Endodermal cell (in vitro differentiated cells): ENCODE measurements around the gene ADGRD1. TPM values are rescaled to one million over a fixed set of nuclear protein-coding genes. Genes with fewer than 3 reads are reported as not detected.

ENCODE experiments used
- DNase-seq: peaks from one replicate; pipeline ENCODE4 v3.0.0-alpha.2; 2017
- H3K27ac ChIP-seq: 2 replicates; pipeline ENCODE4 v1.5.1; 2013; ENCODE audit warnings: mild to moderate bottlenecking, low read depth, low read length, moderate library complexity
- H3K27me3 ChIP-seq: 2 replicates; pipeline ENCODE4 v1.6.1; 2013; ENCODE audit warnings: mild to moderate bottlenecking, low read length, moderate library complexity; ENCODE audit not compliant: insufficient read depth, control insufficient read depth, poor library complexity, severe bottlenecking
- H3K36me3 ChIP-seq: 2 replicates; pipeline ENCODE4 v1.7.0; 2013; ENCODE audit warnings: mild to moderate bottlenecking, low read length, moderate library complexity; ENCODE audit not compliant: control insufficient read depth, insufficient read depth
- H3K4me1 ChIP-seq: one replicate; pipeline ENCODE4 v1.7.0; 2013; ENCODE audit warnings: low read length; ENCODE audit not compliant: control insufficient read depth, insufficient read depth
- H3K4me3 ChIP-seq: 2 replicates; pipeline ENCODE4 v1.5.1; 2013; ENCODE audit warnings: mild to moderate bottlenecking, low read length, moderate library complexity
- H3K9ac ChIP-seq: 2 replicates; pipeline ENCODE4 v1.6.1; 2013; ENCODE audit warnings: mild to moderate bottlenecking, low read length, moderate library complexity; ENCODE audit not compliant: poor library complexity, severe bottlenecking; ENCODE audit errors: extremely low read depth
- H3K9me3 ChIP-seq: 2 replicates; pipeline ENCODE4 v1.6.1; 2013; ENCODE audit warnings: mild to moderate bottlenecking, low read length, moderate library complexity; ENCODE audit not compliant: control insufficient read depth
- H3K27ac Mint-ChIP-seq: 2 replicates; pipeline ENCODE4 v1.8.0; 2020; ENCODE audit warnings: mixed read lengths
- H3K27me3 Mint-ChIP-seq: 2 replicates; pipeline ENCODE4 v1.8.0; 2021; ENCODE audit warnings: mild to moderate bottlenecking, mixed read lengths; ENCODE audit not compliant: insufficient read depth
- H3K36me3 Mint-ChIP-seq: 2 replicates; pipeline ENCODE4 v1.8.0; 2020; ENCODE audit warnings: low read depth, mixed read lengths
- H3K4me1 Mint-ChIP-seq: 2 replicates; pipeline ENCODE4 v1.8.0; 2020; ENCODE audit warnings: mixed read lengths
- H3K4me3 Mint-ChIP-seq: 2 replicates; pipeline ENCODE4 v1.8.0; 2020; ENCODE audit warnings: mild to moderate bottlenecking, moderate library complexity, mixed read lengths
- H3K9me3 Mint-ChIP-seq: 2 replicates; pipeline ENCODE4 v1.8.0; 2020; ENCODE audit warnings: mild to moderate bottlenecking, mixed read lengths
- CTCF ChIP-seq: fragments of 200-600 bp; sonication (generic); conservative IDR thresholded peaks from 2 replicates; pipeline ENCODE4 v1.5.0; 2021; ENCODE audit warnings: antibody characterized with exemption, mild to moderate bottlenecking
- WGBS, 2 experiments: methylation state at CpG; one replicate each; pipeline versions ENCODE4 v1.1.5 to v1.1.7; 2013; ENCODE audit warnings: missing lambda C conversion rate in 2 of 2, mixed read lengths in 1 of 2; ENCODE audit not compliant: insufficient coverage in 1 of 2, insufficient read length in 1 of 2; 5-methylcytosine and 5-hydroxymethylcytosine counted together
- total RNA-seq, 2 donors: library from RNA; stranded (reverse); fragmentation: NEBNext Ultra II Directional in 1 of 2; extraction: Animal tissue kit (Norgen Biotek cat#: 25700) in 1 of 2; gene quantifications; 2 replicates in 1 of 2; 3 replicates in 1 of 2; pipeline ENCODE4 v1.2.1, GENCODE V29; 2021

ADGRD1 gene
- total RNA-seq, 2 donors from 2014 or later = 1.3 to 2.9 TPM

- no peak overlapping the region for H3K27ac ChIP-seq
- H3K4me3 Mint-ChIP-seq = no peak overlapping the region
- DNase-seq = no peak
- no peak overlapping the region for H3K27ac Mint-ChIP-seq
- H3K27me3 Mint-ChIP-seq = peaks cover 1% of the 10 kb centered on the region
- H3K27me3 ChIP-seq = no peaks in the 10 kb centered on the region
- WGBS, 2 experiments = 91 to 93% methylated on average over 17 to 21 of the region's 21 CpGs
- TF ChIP-seq CTCF = no peak
- H3K4me1 Mint-ChIP-seq = no peaks in the 10 kb centered on the region
- no peak overlapping the region for H3K4me3 ChIP-seq
- no peaks in the 10 kb centered on the region for H3K36me3 ChIP-seq
- H3K36me3 Mint-ChIP-seq = no peaks in the 10 kb centered on the region
- H3K9me3 Mint-ChIP-seq = no peaks in the 10 kb centered on the region
- H3K9me3 ChIP-seq = no peaks in the 10 kb centered on the region
- no peaks in the 10 kb centered on the region for H3K4me1 ChIP-seq
- H3K9ac ChIP-seq = no peak overlapping the region
These were observed 56.1 kb downstream of the ADGRD1 start for GRCh38 chr12:131009595-131010395.

- Histone ChIP-seq H3K27ac (no peak overlapping the region), H3K9ac (no peak overlapping the region), H3K9me3 (no peaks in the 10 kb centered on the region), H3K4me3 (no peak overlapping the region), H3K36me3 (no peaks in the 10 kb centered on the region), H3K27me3 (no peaks in the 10 kb centered on the region), H3K4me1 (no peaks in the 10 kb centered on the region)
- H3K27ac Mint-ChIP-seq = no peak overlapping the region
- no peaks in the 10 kb centered on the region for H3K9me3 Mint-ChIP-seq
- H3K4me1 Mint-ChIP-seq = no peaks in the 10 kb centered on the region
- TF ChIP-seq CTCF = no peak
- peaks cover 1% of the 10 kb centered on the region for H3K27me3 Mint-ChIP-seq
- DNase-seq = no peak
- 92 to 97% methylated on average over 8 to 16 of the region's 18 CpGs for WGBS, 2 experiments
- no peak overlapping the region for H3K4me3 Mint-ChIP-seq
- no peaks in the 10 kb centered on the region for H3K36me3 Mint-ChIP-seq
These were observed 56.9 kb downstream of the ADGRD1 start for GRCh38 chr12:131010396-131011131.

GRCh38 chr12:131011165-131012079 is 57.7 kb downstream of the ADGRD1 start:
- no peak overlapping the region for H3K4me3 Mint-ChIP-seq
- H3K27ac Mint-ChIP-seq = no peak overlapping the region
- no peaks in the 10 kb centered on the region for H3K36me3 Mint-ChIP-seq
- Histone ChIP-seq H3K27ac (no peak overlapping the region), H3K9ac (no peak overlapping the region), H3K4me1 (no peaks in the 10 kb centered on the region), H3K4me3 (no peak overlapping the region), H3K27me3 (no peaks in the 10 kb centered on the region), H3K9me3 (no peaks in the 10 kb centered on the region), H3K36me3 (no peaks in the 10 kb centered on the region)
- DNase-seq = no peak
- no peaks in the 10 kb centered on the region for H3K4me1 Mint-ChIP-seq
- H3K27me3 Mint-ChIP-seq = peaks cover 1% of the 10 kb centered on the region
- no peaks in the 10 kb centered on the region for H3K9me3 Mint-ChIP-seq
- 94 to 97% methylated on average over 38 to 40 of the region's 40 CpGs for WGBS, 2 experiments
- no peak for TF ChIP-seq CTCF
